ENCODE results near the gene MRPL58. TPM values are rescaled to one million over a fixed set of nuclear protein-coding genes. Genes with fewer than 3 reads are reported as not detected.
A peak's percentile ranks its signal among the peaks of the same experiment; 100 is the strongest.

The MRPL58 gene
- total and polyA plus RNA-seq, 10 of the 15 experiments (the other 5 are each of a cell fraction or from before 2014, with no cell fraction given) = 23.0 to 64.3 (median 51.9) TPM

DNA sequence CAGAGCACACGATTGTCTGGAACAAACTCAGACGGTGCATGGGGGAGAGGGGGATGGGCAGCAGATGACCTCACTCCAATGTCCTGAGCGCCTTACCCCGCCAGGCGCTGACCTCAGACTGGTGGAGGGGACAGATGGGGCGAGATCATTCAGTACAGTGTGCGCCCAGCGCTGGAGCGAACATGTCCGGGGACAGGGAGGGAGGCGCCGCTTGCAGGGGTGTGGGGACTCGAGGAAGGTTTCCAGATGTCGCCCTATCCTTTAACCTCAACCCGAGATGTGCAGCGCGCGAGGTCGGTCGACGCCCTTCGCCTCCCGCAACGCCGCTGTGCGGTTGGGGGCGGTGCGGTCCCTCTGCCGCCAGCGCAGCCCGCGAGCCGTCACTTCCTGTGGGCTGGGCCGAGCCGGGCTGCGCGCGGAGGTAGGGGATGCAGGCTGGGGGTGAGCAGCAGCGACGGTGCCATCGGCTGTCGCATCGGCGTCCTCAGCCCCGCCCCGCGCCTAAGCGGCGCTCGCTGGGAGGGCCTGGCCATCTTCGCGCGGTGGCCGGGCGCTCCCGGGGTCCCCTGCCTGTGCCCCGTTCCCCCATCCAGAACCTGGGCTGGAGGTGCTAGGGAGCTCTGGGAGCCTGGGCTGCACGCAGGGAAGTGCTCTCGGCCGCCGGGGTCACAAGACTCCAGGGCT is 30.3 kb upstream of the MRPL58 start (continued):
- TF ChIP-seq, protein P1, sequence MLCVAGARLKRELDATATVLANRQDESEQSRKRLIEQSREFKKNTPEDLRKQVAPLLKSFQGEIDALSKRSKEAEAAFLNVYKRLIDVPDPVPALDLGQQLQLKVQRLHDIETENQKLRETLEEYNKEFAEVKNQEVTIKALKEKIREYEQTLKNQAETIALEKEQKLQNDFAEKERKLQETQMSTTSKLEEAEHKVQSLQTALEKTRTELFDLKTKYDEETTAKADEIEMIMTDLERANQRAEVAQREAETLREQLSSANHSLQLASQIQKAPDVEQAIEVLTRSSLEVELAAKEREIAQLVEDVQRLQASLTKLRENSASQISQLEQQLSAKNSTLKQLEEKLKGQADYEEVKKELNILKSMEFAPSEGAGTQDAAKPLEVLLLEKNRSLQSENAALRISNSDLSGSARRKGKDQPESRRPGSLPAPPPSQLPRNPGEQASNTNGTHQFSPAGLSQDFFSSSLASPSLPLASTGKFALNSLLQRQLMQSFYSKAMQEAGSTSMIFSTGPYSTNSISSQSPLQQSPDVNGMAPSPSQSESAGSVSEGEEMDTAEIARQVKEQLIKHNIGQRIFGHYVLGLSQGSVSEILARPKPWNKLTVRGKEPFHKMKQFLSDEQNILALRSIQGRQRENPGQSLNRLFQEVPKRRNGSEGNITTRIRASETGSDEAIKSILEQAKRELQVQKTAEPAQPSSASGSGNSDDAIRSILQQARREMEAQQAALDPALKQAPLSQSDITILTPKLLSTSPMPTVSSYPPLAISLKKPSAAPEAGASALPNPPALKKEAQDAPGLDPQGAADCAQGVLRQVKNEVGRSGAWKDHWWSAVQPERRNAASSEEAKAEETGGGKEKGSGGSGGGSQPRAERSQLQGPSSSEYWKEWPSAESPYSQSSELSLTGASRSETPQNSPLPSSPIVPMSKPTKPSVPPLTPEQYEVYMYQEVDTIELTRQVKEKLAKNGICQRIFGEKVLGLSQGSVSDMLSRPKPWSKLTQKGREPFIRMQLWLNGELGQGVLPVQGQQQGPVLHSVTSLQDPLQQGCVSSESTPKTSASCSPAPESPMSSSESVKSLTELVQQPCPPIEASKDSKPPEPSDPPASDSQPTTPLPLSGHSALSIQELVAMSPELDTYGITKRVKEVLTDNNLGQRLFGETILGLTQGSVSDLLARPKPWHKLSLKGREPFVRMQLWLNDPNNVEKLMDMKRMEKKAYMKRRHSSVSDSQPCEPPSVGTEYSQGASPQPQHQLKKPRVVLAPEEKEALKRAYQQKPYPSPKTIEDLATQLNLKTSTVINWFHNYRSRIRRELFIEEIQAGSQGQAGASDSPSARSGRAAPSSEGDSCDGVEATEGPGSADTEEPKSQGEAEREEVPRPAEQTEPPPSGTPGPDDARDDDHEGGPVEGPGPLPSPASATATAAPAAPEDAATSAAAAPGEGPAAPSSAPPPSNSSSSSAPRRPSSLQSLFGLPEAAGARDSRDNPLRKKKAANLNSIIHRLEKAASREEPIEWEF (IDR thresholded peaks at IDR 0.05; ENCODE audit: insufficient replicate concordance, low read depth, low read length) = no peak
- TF ChIP-seq CTCF (IDR thresholded peaks at IDR 0.05 in 2 of 3, conservative IDR thresholded peaks at IDR 0.05 in 1 of 3; ENCODE audit: control insufficient read depth in 2 of 3, extremely low read depth in 1 of 3, insufficient read depth in 1 of 3, low read depth in 3 of 3, low read length in 3 of 3) (no peak), GABPA (IDR thresholded peaks at IDR 0.05; ENCODE audit: low read depth) (no peak), NRF1 (conservative IDR thresholded peaks at IDR 0.05; ENCODE audit: low read depth, low read length) (no peak), BMI1 (IDR thresholded peaks at IDR 0.05; ENCODE audit: borderline replicate concordance) (no peak), JUND (IDR thresholded peaks at IDR 0.05; ENCODE audit: low read depth, low read length) (no peak), BHLHE40 (IDR thresholded peaks at IDR 0.05; ENCODE audit: borderline replicate concordance in 1 of 2, low read depth in 2 of 2, low read length in 1 of 2) (peak in 1 of 2 experiments; percentile 25; a peak in 1 of 4 replicates), HDAC6 (IDR thresholded peaks at IDR 0.05; ENCODE audit: unreplicated experiment) (no peak), SUPT20H (IDR thresholded peaks at IDR 0.05; ENCODE audit: borderline replicate concordance, control insufficient read depth, low read depth, low read length) (no peak), NR2C2 (IDR thresholded peaks at IDR 0.05; ENCODE audit: borderline replicate concordance, control insufficient read depth, insufficient read length, low read depth) (no peak), RELB (IDR thresholded peaks at IDR 0.05; ENCODE audit: low read depth) (no peak)
- TF ChIP-seq, protein P2, sequence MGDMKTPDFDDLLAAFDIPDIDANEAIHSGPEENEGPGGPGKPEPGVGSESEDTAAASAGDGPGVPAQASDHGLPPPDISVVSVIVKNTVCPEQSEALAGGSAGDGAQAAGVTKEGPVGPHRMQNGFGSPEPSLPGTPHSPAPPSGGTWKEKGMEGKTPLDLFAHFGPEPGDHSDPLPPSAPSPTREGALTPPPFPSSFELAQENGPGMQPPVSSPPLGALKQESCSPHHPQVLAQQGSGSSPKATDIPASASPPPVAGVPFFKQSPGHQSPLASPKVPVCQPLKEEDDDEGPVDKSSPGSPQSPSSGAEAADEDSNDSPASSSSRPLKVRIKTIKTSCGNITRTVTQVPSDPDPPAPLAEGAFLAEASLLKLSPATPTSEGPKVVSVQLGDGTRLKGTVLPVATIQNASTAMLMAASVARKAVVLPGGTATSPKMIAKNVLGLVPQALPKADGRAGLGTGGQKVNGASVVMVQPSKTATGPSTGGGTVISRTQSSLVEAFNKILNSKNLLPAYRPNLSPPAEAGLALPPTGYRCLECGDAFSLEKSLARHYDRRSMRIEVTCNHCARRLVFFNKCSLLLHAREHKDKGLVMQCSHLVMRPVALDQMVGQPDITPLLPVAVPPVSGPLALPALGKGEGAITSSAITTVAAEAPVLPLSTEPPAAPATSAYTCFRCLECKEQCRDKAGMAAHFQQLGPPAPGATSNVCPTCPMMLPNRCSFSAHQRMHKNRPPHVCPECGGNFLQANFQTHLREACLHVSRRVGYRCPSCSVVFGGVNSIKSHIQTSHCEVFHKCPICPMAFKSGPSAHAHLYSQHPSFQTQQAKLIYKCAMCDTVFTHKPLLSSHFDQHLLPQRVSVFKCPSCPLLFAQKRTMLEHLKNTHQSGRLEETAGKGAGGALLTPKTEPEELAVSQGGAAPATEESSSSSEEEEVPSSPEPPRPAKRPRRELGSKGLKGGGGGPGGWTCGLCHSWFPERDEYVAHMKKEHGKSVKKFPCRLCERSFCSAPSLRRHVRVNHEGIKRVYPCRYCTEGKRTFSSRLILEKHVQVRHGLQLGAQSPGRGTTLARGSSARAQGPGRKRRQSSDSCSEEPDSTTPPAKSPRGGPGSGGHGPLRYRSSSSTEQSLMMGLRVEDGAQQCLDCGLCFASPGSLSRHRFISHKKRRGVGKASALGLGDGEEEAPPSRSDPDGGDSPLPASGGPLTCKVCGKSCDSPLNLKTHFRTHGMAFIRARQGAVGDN (IDR thresholded peaks at IDR 0.05) = peak; percentile 18; the same call in 1 of the 2 replicates
- TF ChIP-seq, protein P3, sequence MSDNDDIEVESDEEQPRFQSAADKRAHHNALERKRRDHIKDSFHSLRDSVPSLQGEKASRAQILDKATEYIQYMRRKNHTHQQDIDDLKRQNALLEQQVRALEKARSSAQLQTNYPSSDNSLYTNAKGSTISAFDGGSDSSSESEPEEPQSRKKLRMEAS (IDR thresholded peaks at IDR 0.05; ENCODE audit: low read depth, low read length) = no peak

Measured in GM12878 (cell line).